Neural progenitor cell (in vitro differentiated cells): Measurements from ENCODE around the gene CEP44. TPM values are rescaled to one million over a fixed set of nuclear protein-coding genes. Genes with fewer than 3 reads are reported as not detected.

Source experiments
- DNase-seq: peaks from one replicate; pipeline ENCODE4 v3.0.0-alpha.2; 2016; ENCODE audit warnings: low spot score
- H2AFZ ChIP-seq: fragments of 200-600 bp; sonication (generic); replicated peaks from 2 replicates; pipeline ENCODE4 v1.6.1; 2016; ENCODE audit warnings: antibody characterized with exemption
- H3F3A ChIP-seq: fragments of 200-600 bp; sonication (generic); 2 replicates; pipeline ENCODE4 v1.6.1; 2016; ENCODE audit warnings: antibody characterized with exemption, low read depth
- H3K27ac ChIP-seq: fragments of 200-600 bp; sonication (generic); 2 replicates; pipeline ENCODE4 v1.5.1; 2016; ENCODE audit warnings: mild to moderate bottlenecking
- H3K27me3 ChIP-seq: fragments of 200-600 bp; sonication (generic); 2 replicates; pipeline ENCODE4 v1.6.1; 2016; ENCODE audit warnings: mild to moderate bottlenecking, moderate library complexity
- H3K36me3 ChIP-seq: fragments of 200-600 bp; sonication (generic); 2 replicates; pipeline ENCODE4 v1.5.1; 2016
- H3K4me1 ChIP-seq: fragments of 200-600 bp; sonication (generic); 2 replicates; pipeline ENCODE4 v1.6.1; 2016; ENCODE audit warnings: mixed run types
- H3K4me2 ChIP-seq: fragments of 200-600 bp; sonication (generic); 2 replicates; pipeline ENCODE4 v1.6.1; 2016
- H3K4me3 ChIP-seq: fragments of 200-600 bp; sonication (generic); 2 replicates; pipeline ENCODE4 v1.5.1; 2016
- H3K79me2 ChIP-seq: fragments of 200-600 bp; sonication (generic); 2 replicates; pipeline ENCODE4 v1.6.1; 2016; ENCODE audit warnings: low read depth
- H3K9ac ChIP-seq: fragments of 200-600 bp; sonication (generic); 2 replicates; pipeline ENCODE4 v1.6.1; 2016
- H3K9me3 ChIP-seq: fragments of 200-600 bp; sonication (generic); 2 replicates; pipeline ENCODE4 v1.5.1; 2016; ENCODE audit warnings: low read depth
- H4K20me1 ChIP-seq: fragments of 200-600 bp; sonication (generic); 2 replicates; pipeline ENCODE4 v1.6.1; 2016; ENCODE audit warnings: low read depth
- H3K27ac Mint-ChIP-seq: 3 replicates; pipeline ENCODE4 v1.8.0; 2021; ENCODE audit warnings: mixed read lengths
- H3K27me3 Mint-ChIP-seq: 2 replicates; pipeline ENCODE4 v1.8.0; 2022; ENCODE audit warnings: low read depth, mild to moderate bottlenecking, inconsistent platforms, moderate library complexity, mixed read lengths; ENCODE audit not compliant: insufficient read depth
- H3K36me3 Mint-ChIP-seq: 3 replicates; pipeline ENCODE4 v1.8.0; 2021; ENCODE audit warnings: mixed read lengths
- H3K4me1 Mint-ChIP-seq: 3 replicates; pipeline ENCODE4 v1.8.0; 2021; ENCODE audit warnings: mixed read lengths
- H3K4me3 Mint-ChIP-seq: 3 replicates; pipeline ENCODE4 v1.8.0; 2021; ENCODE audit warnings: mild to moderate bottlenecking, moderate library complexity, mixed read lengths
- H3K9me3 Mint-ChIP-seq: 3 replicates; pipeline ENCODE4 v1.8.0; 2020; ENCODE audit warnings: mixed read lengths
- EZH2 ChIP-seq: fragments of 200-600 bp; sonication (generic); IDR thresholded peaks from 2 replicates; pipeline ENCODE4 v1.6.1; 2017; ENCODE audit warnings: antibody characterized with exemption, mild to moderate bottlenecking, moderate library complexity
- EZH2phosphoT487 ChIP-seq: fragments of 200-600 bp; sonication (generic); IDR thresholded peaks from 2 replicates; pipeline ENCODE4 v1.6.1; 2017; ENCODE audit warnings: antibody characterized with exemption
- total RNA-seq: library from RNA; depleted of rRNA; stranded (reverse); fragments of >200 nt; gene quantifications from 2 replicates; pipeline ENCODE4 v1.2.3, GENCODE V29; 2015; ENCODE audit warnings: low replicate concordance
- TF ChIP-seq, protein P1 (sequence below): fragments of 200-600 bp; sonication (generic); IDR thresholded peaks from 2 replicates; pipeline ENCODE4 v1.5.1; 2017; ENCODE audit warnings: antibody characterized with exemption, mild to moderate bottlenecking

Gene CEP44
- total RNA-seq, 1 donor from 2014 or later: 76.1 TPM

DNA sequence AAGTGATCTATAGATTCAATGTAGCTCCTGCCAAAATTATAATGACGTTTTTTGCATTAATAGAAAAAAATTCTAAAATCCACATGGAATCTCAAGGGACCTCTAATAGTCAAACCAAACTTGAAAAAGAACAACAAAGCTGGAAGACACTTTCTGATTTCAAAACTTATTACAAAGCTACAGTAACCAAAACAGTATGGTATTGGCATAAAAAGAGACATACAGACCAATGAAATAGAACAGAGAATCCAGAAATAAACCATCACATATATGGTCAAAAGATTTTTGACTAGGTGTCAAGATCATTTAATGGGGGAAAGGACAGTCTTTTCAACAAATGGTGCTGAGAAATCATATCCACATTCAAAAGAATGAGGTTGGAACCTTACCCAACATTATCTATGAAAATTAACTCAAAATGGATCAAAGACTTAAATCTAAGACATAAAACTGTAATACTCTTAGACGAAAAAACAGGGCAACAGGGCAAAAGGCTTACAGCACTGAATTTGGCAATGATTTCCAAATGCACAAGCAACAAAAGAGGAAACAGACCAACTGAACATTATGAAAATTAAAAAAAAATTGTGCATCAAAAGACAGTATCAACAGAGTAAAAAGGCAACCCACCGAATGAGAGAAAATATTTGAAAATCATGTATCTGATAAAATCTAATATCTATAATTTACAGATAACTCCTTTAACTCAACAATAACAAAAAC lies 4.1 kb upstream of the CEP44 start:
- Mint-ChIP-seq H3K36me3 (peaks cover 10% of the 10 kb centered on the region), H3K9me3 (no peaks in the 10 kb centered on the region), H3K4me3 (no peak overlapping the region)

DNA sequence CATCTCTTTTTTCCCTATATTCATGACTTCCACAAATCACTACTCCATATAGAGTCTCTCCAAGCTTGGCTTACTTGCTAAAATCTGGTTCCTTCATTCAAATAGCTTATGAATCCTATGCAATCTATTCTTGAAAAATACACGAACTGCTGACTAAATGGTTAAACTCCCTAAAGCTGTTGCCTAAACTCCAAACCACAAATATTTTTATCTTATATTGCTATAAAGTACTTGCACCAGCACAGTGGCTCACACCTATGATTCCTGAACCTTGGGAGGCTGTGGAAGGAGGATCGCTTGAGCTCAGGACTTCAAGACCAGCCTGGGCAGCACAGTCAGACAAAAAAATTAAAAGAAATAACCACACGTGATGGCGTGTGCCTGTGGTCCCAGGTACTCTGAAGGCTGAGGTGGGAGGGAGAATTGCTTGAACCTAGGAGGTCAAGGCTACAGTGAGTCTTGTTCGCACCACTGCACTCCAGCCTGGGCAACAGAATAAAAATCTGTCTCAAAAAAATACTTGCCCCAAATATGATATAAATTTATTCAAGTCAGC lies 2.5 kb upstream of the CEP44 start:
- Histone ChIP-seq H3K4me3 (no peak overlapping the region), H3K27me3 (no peaks in the 10 kb centered on the region), H3K9me3 (no peaks in the 10 kb centered on the region), H3K4me2 (no peak overlapping the region), H3F3A (peaks cover 13% of the 10 kb centered on the region), H3K79me2 (peaks cover 68% of the 10 kb centered on the region), H2AFZ (no peak overlapping the region), H3K27ac (no peak overlapping the region), H3K36me3 (no peaks in the 10 kb centered on the region), H3K9ac (no peak overlapping the region), H4K20me1 (peaks cover 5% of the 10 kb centered on the region), H3K4me1 (peaks cover 19% of the 10 kb centered on the region)
- H3K9me3 Mint-ChIP-seq: no peaks in the 10 kb centered on the region
- peaks cover 2% of the 10 kb centered on the region for H3K27me3 Mint-ChIP-seq
- peaks cover 10% of the 10 kb centered on the region for H3K36me3 Mint-ChIP-seq
- no peak overlapping the region for H3K27ac Mint-ChIP-seq
- TF ChIP-seq, protein P1, sequence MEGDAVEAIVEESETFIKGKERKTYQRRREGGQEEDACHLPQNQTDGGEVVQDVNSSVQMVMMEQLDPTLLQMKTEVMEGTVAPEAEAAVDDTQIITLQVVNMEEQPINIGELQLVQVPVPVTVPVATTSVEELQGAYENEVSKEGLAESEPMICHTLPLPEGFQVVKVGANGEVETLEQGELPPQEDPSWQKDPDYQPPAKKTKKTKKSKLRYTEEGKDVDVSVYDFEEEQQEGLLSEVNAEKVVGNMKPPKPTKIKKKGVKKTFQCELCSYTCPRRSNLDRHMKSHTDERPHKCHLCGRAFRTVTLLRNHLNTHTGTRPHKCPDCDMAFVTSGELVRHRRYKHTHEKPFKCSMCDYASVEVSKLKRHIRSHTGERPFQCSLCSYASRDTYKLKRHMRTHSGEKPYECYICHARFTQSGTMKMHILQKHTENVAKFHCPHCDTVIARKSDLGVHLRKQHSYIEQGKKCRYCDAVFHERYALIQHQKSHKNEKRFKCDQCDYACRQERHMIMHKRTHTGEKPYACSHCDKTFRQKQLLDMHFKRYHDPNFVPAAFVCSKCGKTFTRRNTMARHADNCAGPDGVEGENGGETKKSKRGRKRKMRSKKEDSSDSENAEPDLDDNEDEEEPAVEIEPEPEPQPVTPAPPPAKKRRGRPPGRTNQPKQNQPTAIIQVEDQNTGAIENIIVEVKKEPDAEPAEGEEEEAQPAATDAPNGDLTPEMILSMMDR: no peak
- no peak for TF ChIP-seq EZH2phosphoT487
- TF ChIP-seq EZH2: no peak
- DNase-seq: no peak
- peak overlapping the region; percentile 53 for H3K4me3 Mint-ChIP-seq
- H3K4me1 Mint-ChIP-seq: peaks cover 18% of the 10 kb centered on the region

More for the DNA sequence above, 4.1 kb upstream of the CEP44 start:
- Histone ChIP-seq H3K79me2 (peaks cover 62% of the 10 kb centered on the region), H3K4me2 (no peak overlapping the region), H3K9me3 (no peaks in the 10 kb centered on the region), H4K20me1 (peaks cover 5% of the 10 kb centered on the region), H3K36me3 (no peaks in the 10 kb centered on the region), H3K27me3 (no peaks in the 10 kb centered on the region), H3K4me3 (no peak overlapping the region), H3K9ac (no peak overlapping the region), H3K4me1 (peaks cover 9% of the 10 kb centered on the region), H3K27ac (no peak overlapping the region), H2AFZ (no peak overlapping the region), H3F3A (peaks cover 13% of the 10 kb centered on the region)
- Mint-ChIP-seq H3K27ac (no peak overlapping the region), H3K27me3 (peaks cover 2% of the 10 kb centered on the region), H3K4me1 (peaks cover 10% of the 10 kb centered on the region)
- TF ChIP-seq EZH2phosphoT487 (no peak), EZH2 (no peak)
- TF ChIP-seq, protein P1: no peak
- DNase-seq: no peak

DNA sequence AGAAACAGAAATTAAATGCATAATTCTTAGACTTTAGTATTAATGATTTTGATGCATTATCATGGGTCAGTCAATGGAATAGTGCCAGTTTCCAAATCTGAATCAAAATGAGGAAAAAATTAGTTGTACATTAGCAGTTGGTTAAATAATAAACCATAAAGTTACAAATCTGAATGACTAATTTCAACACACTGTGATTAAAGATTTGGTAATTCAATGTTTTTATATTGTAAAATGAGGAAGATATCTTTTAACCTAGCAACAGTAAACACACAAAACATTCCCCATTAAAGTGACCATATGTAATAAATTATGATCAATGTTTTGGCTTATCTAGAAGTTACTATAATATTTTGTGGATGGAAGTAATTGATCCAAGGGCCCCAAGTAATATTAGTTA lies 1.8 kb upstream of the CEP44 start:
- H3K27ac Mint-ChIP-seq: no peak overlapping the region
- peak overlapping the region; percentile 100 for H3K4me3 Mint-ChIP-seq
- H3K79me2 ChIP-seq: peaks cover 68% of the 10 kb centered on the region

More for the DNA sequence above, 1.8 kb upstream of the CEP44 start:
- H3K36me3 Mint-ChIP-seq: peaks cover 10% of the 10 kb centered on the region
- H3K27me3 Mint-ChIP-seq: peaks cover 2% of the 10 kb centered on the region
- peak overlapping the region; percentile 81 for H3K4me3 ChIP-seq
- no peaks in the 10 kb centered on the region for H3K27me3 ChIP-seq
- no peak overlapping the region for H3K27ac ChIP-seq
- H3K9me3 Mint-ChIP-seq: no peaks in the 10 kb centered on the region
- H2AFZ ChIP-seq: no peak overlapping the region
- H3K4me1 Mint-ChIP-seq: peaks cover 18% of the 10 kb centered on the region
- H3K36me3 ChIP-seq: no peaks in the 10 kb centered on the region
- peaks cover 5% of the 10 kb centered on the region for H4K20me1 ChIP-seq
- H3F3A ChIP-seq: peaks cover 13% of the 10 kb centered on the region
- H3K4me2 ChIP-seq: peak overlapping the region; percentile 84
- TF ChIP-seq EZH2: no peak
- TF ChIP-seq, protein P1: no peak
- no peak for TF ChIP-seq EZH2phosphoT487
- no peak for DNase-seq
- no peak overlapping the region for H3K9ac ChIP-seq
- H3K4me1 ChIP-seq: peaks cover 19% of the 10 kb centered on the region
- H3K9me3 ChIP-seq: no peaks in the 10 kb centered on the region
